Measurements from ENCODE around the gene SLC29A3.

DNA sequence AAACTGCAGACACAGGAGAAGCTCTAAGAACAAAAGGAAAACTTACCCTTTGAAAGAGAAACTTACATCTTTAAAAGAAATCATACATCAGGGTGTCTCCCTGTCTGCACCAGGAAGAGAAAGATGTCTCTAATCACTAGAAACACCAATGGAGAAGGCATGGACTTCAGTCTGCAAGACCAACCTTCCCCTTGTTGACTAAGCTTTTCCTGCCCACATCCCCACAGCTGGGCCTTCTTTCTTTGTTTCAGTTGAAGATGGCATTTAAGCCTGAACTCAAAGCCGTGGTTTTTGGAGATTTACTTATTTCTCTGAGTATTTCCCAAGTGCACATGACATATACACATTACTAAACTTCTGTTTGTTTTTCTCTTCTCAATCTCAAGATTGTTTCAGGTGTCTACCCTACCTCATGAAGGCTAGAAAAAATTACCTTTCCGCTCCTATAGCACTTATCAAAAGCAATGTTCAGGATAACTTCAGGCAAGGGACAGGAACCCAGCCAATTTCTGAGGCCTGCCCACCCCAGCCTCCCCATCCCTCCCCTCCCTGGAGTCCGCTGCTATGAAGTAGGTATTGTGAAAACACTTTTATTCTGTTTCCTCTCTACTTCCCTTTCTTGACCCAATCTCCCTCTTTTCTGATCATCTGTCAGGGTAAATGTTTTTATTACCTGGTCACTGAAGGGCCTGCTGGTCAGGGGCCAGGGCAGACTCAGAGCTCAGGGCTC lies 2.8 kb upstream of the SLC29A3 start:
- TF ChIP-seq EZH2 (IDR thresholded peaks at IDR 0.05) (no peak), POLR2AphosphoS5 (IDR thresholded peaks at IDR 0.05; ENCODE audit: borderline replicate concordance, low read depth, low read length) (no peak), FOXP2 (optimal IDR thresholded peaks at IDR 0.05; ENCODE audit: control extremely low read depth, extremely low read length, insufficient read depth) (no peak)

Data from SK-N-MC (cell line).